SK-N-SH (cell line): ENCODE results near the gene PTK6. TPM values are rescaled to one million over a fixed set of nuclear protein-coding genes. Genes with fewer than 3 reads are reported as not detected.

ENCODE experiments used
- CTCF ChIA-PET: fragments of 300-600, 350-600 bp; formaldehyde crosslinking; extraction: SDS; loops from one replicate; lab custom pipeline; 2021; lab: Yijun Ruan, JAX
- POLR2A ChIA-PET: fragments of 350-600 bp; sonication (Branson Sonifier 250); formaldehyde crosslinking; extraction: SDS; loops from one replicate; lab custom pipeline; 2020; ENCODE audit warnings: antibody characterized with exemption, inconsistent platforms; lab: Yijun Ruan, JAX
- DNase-seq: peaks from one replicate; pipeline ENCODE4 v3.0.0; 2012
- H2AFZ ChIP-seq: fragments of 200-600 bp; sonication (generic); 2 replicates; pipeline ENCODE4 v1.8.1; 2016; ENCODE audit warnings: antibody characterized with exemption, mild to moderate bottlenecking, low read depth
- H3F3A ChIP-seq: fragments of 200-600 bp; sonication (generic); replicated peaks from 2 replicates; pipeline ENCODE3; 2016; ENCODE audit warnings: antibody characterized with exemption, mild to moderate bottlenecking; ENCODE audit not compliant: insufficient read depth
- H3K27ac ChIP-seq, 2 experiments: fragments of 200-500 bp in 1 of 2; fragments of 200-600 bp in 1 of 2; sonication (Bioruptor generic) in 1 of 2; sonication (generic), shearing (Covaris generic) in 1 of 2; 2 replicates each; pipeline versions ENCODE4 v1.5.1 to v1.6.1; 2014 to 2016; ENCODE audit warnings: low read depth in 2 of 2, inconsistent platforms in 1 of 2, low read length in 1 of 2, mild to moderate bottlenecking in 1 of 2, mixed read lengths in 1 of 2
- H3K27me3 ChIP-seq: fragments of 200-600 bp; sonication (generic), shearing (Covaris generic); 2 replicates; pipeline ENCODE4 v1.6.1; 2016; ENCODE audit warnings: mixed run types; ENCODE audit not compliant: insufficient read depth
- H3K36me3 ChIP-seq, 2 experiments: fragments of 200-500 bp in 1 of 2; fragments of 200-600 bp in 1 of 2; sonication (Bioruptor generic) in 1 of 2; sonication (generic) in 1 of 2; replicated peaks in 1 of 2; 2 replicates each; pipeline versions ENCODE3 to v1.5.1; 2014 to 2016; ENCODE audit warnings: low read length in 1 of 2, mild to moderate bottlenecking in 1 of 2; ENCODE audit not compliant: insufficient read depth in 2 of 2, control insufficient read depth in 1 of 2
- H3K4me1 ChIP-seq, 2 experiments: fragments of 200-500 bp in 1 of 2; fragments of 200-600 bp in 1 of 2; sonication (Bioruptor generic) in 1 of 2; sonication (generic), shearing (Covaris generic) in 1 of 2; 2 replicates each; pipeline versions ENCODE4 v1.5.1 to v1.6.1; 2014 to 2016; ENCODE audit warnings: low read depth in 1 of 2, low read length in 1 of 2, mixed run types in 1 of 2; ENCODE audit not compliant: insufficient read depth in 2 of 2, control insufficient read depth in 1 of 2
- H3K4me2 ChIP-seq: fragments of 200-600 bp; sonication (generic), shearing (Covaris generic); 2 replicates; pipeline ENCODE4 v1.6.1; 2017; ENCODE audit warnings: mixed run types
- H3K4me3 ChIP-seq, 2 experiments: fragments of 200-500 bp in 1 of 2; fragments of 200-600 bp in 1 of 2; sonication (Bioruptor generic) in 1 of 2; sonication (generic), shearing (Covaris generic) in 1 of 2; 2 replicates each; pipeline versions ENCODE4 v1.5.1 to v1.8.1; 2014 to 2016; ENCODE audit warnings: low read depth in 2 of 2, inconsistent platforms in 1 of 2, low read length in 1 of 2, mild to moderate bottlenecking in 1 of 2, mixed read lengths in 1 of 2, moderate library complexity in 1 of 2
- H3K79me2 ChIP-seq: fragments of 200-600 bp; sonication (generic); 2 replicates; pipeline ENCODE4 v1.8.1; 2017; ENCODE audit warnings: mild to moderate bottlenecking; ENCODE audit not compliant: insufficient read depth
- H3K9ac ChIP-seq: fragments of 200-600 bp; sonication (generic); 2 replicates; pipeline ENCODE4 v1.6.1; 2017; ENCODE audit warnings: mixed run types
- H3K9me2 ChIP-seq: fragments of 200-600 bp; sonication (generic); 2 replicates; pipeline ENCODE4 v1.6.1; 2017; ENCODE audit warnings: mixed run types
- H3K9me3 ChIP-seq: fragments of 200-600 bp; sonication (generic); 2 replicates; pipeline ENCODE4 v1.6.1; 2017; ENCODE audit warnings: mixed run types, mild to moderate bottlenecking, moderate library complexity
- H4K20me1 ChIP-seq: fragments of 200-600 bp; sonication (generic); 2 replicates; pipeline ENCODE4 v1.6.1; 2017; ENCODE audit warnings: mild to moderate bottlenecking, mixed run types; ENCODE audit not compliant: insufficient read depth
- CHD2 ChIP-seq: fragments of 150-350 bp; IDR thresholded peaks from 2 replicates; pipeline ENCODE4 v1.6.1; 2018; ENCODE audit warnings: low read length; ENCODE audit not compliant: partially characterized antibody
- CTCF ChIP-seq: fragments of 200-600 bp; sonication (generic); IDR thresholded peaks from 2 replicates; pipeline ENCODE4 v1.6.1; 2017; ENCODE audit warnings: antibody characterized with exemption, mild to moderate bottlenecking, moderate library complexity
- ELF1 ChIP-seq: IDR thresholded peaks from 2 replicates; pipeline ENCODE4 v1.4.0; 2012
- EZH2phosphoT487 ChIP-seq: fragments of 200-600 bp; sonication (generic); IDR thresholded peaks from 2 replicates; pipeline ENCODE4 v1.6.1; 2017; ENCODE audit warnings: low read depth, mixed run types, mild to moderate bottlenecking, antibody characterized with exemption, moderate library complexity, borderline replicate concordance
- FOSL2 ChIP-seq: IDR thresholded peaks from 2 replicates; pipeline ENCODE4 v1.4.0; 2012; ENCODE audit warnings: low read depth, mild to moderate bottlenecking, moderate library complexity, borderline replicate concordance
- GATA2 ChIP-seq: sonication (generic); formaldehyde crosslinking; IDR thresholded peaks from 2 replicates; pipeline ENCODE4 v1.5.0; 2020; ENCODE audit warnings: mild to moderate bottlenecking, missing genetic modification reagents
- JUND ChIP-seq: IDR thresholded peaks from 2 replicates; pipeline ENCODE4 v1.4.0; 2012
- MAX ChIP-seq: IDR thresholded peaks from 2 replicates; pipeline ENCODE4 v1.4.0; 2012; ENCODE audit warnings: low read depth
- MXI1 ChIP-seq: IDR thresholded peaks from 2 replicates; pipeline ENCODE4 v1.6.1; 2012; ENCODE audit warnings: mild to moderate bottlenecking, low read depth, low read length, improper control_type of control experiment
- NFIC ChIP-seq: IDR thresholded peaks from 2 replicates; pipeline ENCODE4 v1.4.0; 2012; ENCODE audit warnings: borderline replicate concordance
- NRF1 ChIP-seq: IDR thresholded peaks from 2 replicates; pipeline ENCODE4 v1.6.1; 2012; ENCODE audit warnings: low read depth, mild to moderate bottlenecking, low read length
- PBX3 ChIP-seq: IDR thresholded peaks from 2 replicates; pipeline ENCODE4; 2012
- RCOR1 ChIP-seq: fragments of 150-350 bp; IDR thresholded peaks from 2 replicates; pipeline ENCODE4 v1.6.1; 2017; ENCODE audit warnings: antibody characterized with exemption, low read length
- REST ChIP-seq: IDR thresholded peaks from 2 replicates; pipeline ENCODE4 v1.6.1; 2012; ENCODE audit warnings: mild to moderate bottlenecking, low read depth, low read length, moderate library complexity
- RXRA ChIP-seq: IDR thresholded peaks from 2 replicates; pipeline ENCODE4 v1.4.0; 2012; ENCODE audit warnings: low read depth, mild to moderate bottlenecking, borderline replicate concordance
- SIN3A ChIP-seq: IDR thresholded peaks from 2 replicates; pipeline ENCODE4 v1.6.1; 2012; ENCODE audit warnings: low read depth, mild to moderate bottlenecking, low read length, moderate library complexity, borderline replicate concordance
- TAF1 ChIP-seq: IDR thresholded peaks from 2 replicates; pipeline ENCODE4 v1.6.1; 2012; ENCODE audit warnings: low read depth, mild to moderate bottlenecking, low read length, moderate library complexity, borderline replicate concordance
- TEAD4 ChIP-seq: IDR thresholded peaks from 2 replicates; pipeline ENCODE4 v1.4.0; 2012; ENCODE audit warnings: mild to moderate bottlenecking, borderline replicate concordance; ENCODE audit not compliant: insufficient read depth
- USF2 ChIP-seq: fragments of 150-350 bp; IDR thresholded peaks from 2 replicates; pipeline ENCODE4 v1.6.1; 2017; ENCODE audit warnings: antibody characterized with exemption, low read length, low read depth, borderline replicate concordance
- YY1 ChIP-seq: IDR thresholded peaks from 2 replicates; pipeline ENCODE4 v1.4.0; 2012; ENCODE audit warnings: low read depth, mild to moderate bottlenecking
- WGBS: methylation state at CpG from one replicate; pipeline ENCODE4 v1.1.6; 2017; ENCODE audit warnings: low lambda C conversion rate; 5-methylcytosine and 5-hydroxymethylcytosine counted together
- polyA plus RNA-seq, 3 experiments: library from polyadenylated mRNA; depleted of rRNA; stranded (reverse); fragments of >200 nt; gene quantifications; 2 replicates each; pipeline ENCODE4 v1.2.3, GENCODE V29; 2012

The PTK6 gene
- polyA plus RNA-seq, 1 of the 3 experiments (the other 2 are of a cell fraction), result 0.07 TPM

GRCh38 chr20:63492518-63492917 lies 44.7 kb downstream of the PTK6 start:
- no peak overlapping the region for H3K4me3 ChIP-seq
- H3K27me3 ChIP-seq, result no peaks in the 10 kb centered on the region
- no peak for TF ChIP-seq ELF1
- no peak for TF ChIP-seq FOSL2
- TF ChIP-seq GATA2, result no peak
- TF ChIP-seq NFIC, result no peak
- TF ChIP-seq, all 33 proteins: peak for 0
- Histone ChIP-seq H3K9me2 (no peaks in the 10 kb centered on the region), H3F3A (no peaks in the 10 kb centered on the region), H3K79me2 (no peaks in the 10 kb centered on the region), H3K4me2 (no peak overlapping the region), H3K9me3 (no peaks in the 10 kb centered on the region), H3K4me1 (peaks cover 0 to 19% of the 10 kb centered on the region in 2 experiments; a peak in 1 of 4 replicates), H2AFZ (no peak overlapping the region), H4K20me1 (no peaks in the 10 kb centered on the region; the same call in 1 of the 2 replicates), H3K36me3 (peaks cover 0 to 6% of the 10 kb centered on the region in 2 experiments), H3K9ac (no peak overlapping the region), H3K27ac (no peak overlapping the region)
- CTCF ChIA-PET, result interaction anchor here (0.6 kb wide), 1 partner anchor 603 kb away, joined by 3 read pairs; no protein-coding TSS in a partner anchor
- POLR2A ChIA-PET, result interaction anchor here (1.2 kb wide), 1 partner anchor 28 kb away, joined by 5 read pairs; the partner anchor contains the start of gene PPDPF
- 71% methylated on average over 2 of the region's 2 CpGs for WGBS
- DNase-seq, result no peak

GRCh38 chr20:63491635-63492230 lies 45.4 kb downstream of the PTK6 start:
- Histone ChIP-seq H3F3A (no peaks in the 10 kb centered on the region), H3K9me2 (no peaks in the 10 kb centered on the region), H3K9ac (no peak overlapping the region), H3K36me3 (peaks cover 0 to 6% of the 10 kb centered on the region in 2 experiments), H3K4me2 (no peak overlapping the region), H3K79me2 (no peaks in the 10 kb centered on the region), H3K4me3 (no peak overlapping the region), H3K4me1 (peaks cover 0 to 11% of the 10 kb centered on the region in 2 experiments; a peak in 1 of 4 replicates), H3K27me3 (no peaks in the 10 kb centered on the region), H3K27ac (no peak overlapping the region), H4K20me1 (no peaks in the 10 kb centered on the region), H2AFZ (no peak overlapping the region), H3K9me3 (no peaks in the 10 kb centered on the region)
- CTCF ChIA-PET, result no interaction called here
- POLR2A ChIA-PET, result no interaction called here
- WGBS, result 65% methylated on average over 4 of the region's 4 CpGs
- DNase-seq, result no peak
- TF ChIP-seq RXRA (no peak), MAX (no peak), REST (no peak), CTCF (no peak), YY1 (no peak), MXI1 (no peak), TAF1 (no peak), GATA2 (no peak), JUND (no peak), EZH2phosphoT487 (no peak), RCOR1 (no peak), NRF1 (no peak), CHD2 (no peak), USF2 (no peak), SIN3A (no peak), PBX3 (no peak), TEAD4 (no peak)
